HCT116 (cell line): ENCODE results near the gene CD248. TPM values are rescaled to one million over a fixed set of nuclear protein-coding genes. Genes with fewer than 3 reads are reported as not detected.

Source experiments
- ATAC-seq: fragments of 200-7000 bp; cut with Tn5 transposase; 2 replicates; pipeline ENCODE4 v1.9.1; 2020; ENCODE audit warnings: mild to moderate bottlenecking, moderate library complexity
- BruUV-seq: library from RNA; stranded (reverse); fragments of 400-500 nt; replicated peaks from 2 replicates; lab custom pipeline; 2021; lab: Mats Ljungman, UMichigan
- CTCF ChIA-PET: fragments of 300-600 bp; sonication (Branson Sonifier 250); formaldehyde crosslinking; loops from one replicate; lab custom pipeline; 2021; ENCODE audit warnings: antibody characterized with exemption; lab: Charles Lee
- POLR2A ChIA-PET: fragments of 300-600, 350-600 bp; sonication (Branson Sonifier 250); formaldehyde crosslinking; loops from one replicate; lab custom pipeline; 2021; ENCODE audit warnings: antibody characterized with exemption; lab: Charles Lee
- RAD21 ChIA-PET, 2 experiments: fragments of 300-600 bp; sonication (Branson Sonifier 250); formaldehyde crosslinking; loops; one replicate each; lab custom pipeline; 2023; ENCODE audit warnings: low total read pairs in 2 of 2; ENCODE audit not compliant: uncharacterized antibody in 2 of 2, unreplicated experiment in 2 of 2, low non-redundant PET in 1 of 2; lab: Charles Lee
- DNase-seq: peaks from one replicate; pipeline ENCODE4 v3.0.0-alpha.2; 2010; ENCODE audit warnings: low read depth, low spot score
- H2AFZ ChIP-seq: fragments of 200-600 bp; shearing (Covaris generic), sonication (generic); 2 replicates; pipeline ENCODE4 v1.6.1; 2017; ENCODE audit warnings: low read depth, mixed run types, mixed read lengths, antibody characterized with exemption, low read length; ENCODE audit not compliant: poor library complexity, severe bottlenecking
- H3K27ac ChIP-seq: 2 replicates; pipeline ENCODE4 v1.5.1; 2012; ENCODE audit warnings: low read depth, low read length
- H3K27me3 ChIP-seq: fragments of 200-600 bp; sonication (generic); 2 replicates; pipeline ENCODE4 v1.6.1; 2016; ENCODE audit warnings: mixed run types, low read length, mixed read lengths; ENCODE audit not compliant: insufficient read depth
- H3K36me3 ChIP-seq, 2 experiments: fragments of 200-500 bp in 1 of 2; fragments of 200-600 bp in 1 of 2; sonication (Bioruptor generic) in 1 of 2; sonication (generic) in 1 of 2; 2 replicates each; pipeline versions ENCODE4 v1.5.1 to v1.6.1; 2014 to 2016; ENCODE audit warnings: low read length in 2 of 2, inconsistent platforms in 1 of 2, mixed read lengths in 1 of 2, mixed run types in 1 of 2; ENCODE audit not compliant: insufficient read depth in 2 of 2, control insufficient read depth in 1 of 2
- H3K4me1 ChIP-seq, 2 experiments: fragments of 200-600 bp in 1 of 2; sonication (generic) in 1 of 2; 2 replicates each; pipeline versions ENCODE4 v1.5.1 to v1.6.1; 2012 to 2017; ENCODE audit warnings: low read length in 2 of 2, inconsistent platforms in 1 of 2, mild to moderate bottlenecking in 1 of 2, mixed read lengths in 1 of 2, mixed run types in 1 of 2, moderate library complexity in 1 of 2; ENCODE audit not compliant: insufficient read depth in 2 of 2, control insufficient read depth in 1 of 2
- H3K4me2 ChIP-seq: fragments of 200-600 bp; sonication (generic); 2 replicates; pipeline ENCODE4 v1.6.1; 2017; ENCODE audit warnings: mixed run types, low read length, mixed read lengths
- H3K4me3 ChIP-seq, 2 experiments: fragments of 200-600 bp in 1 of 2; sonication (generic) in 1 of 2; replicated peaks in 1 of 2; 2 replicates each; pipeline ENCODE4 v1.5.1; 2011 to 2016; ENCODE audit warnings: low read length in 2 of 2, control low read depth in 1 of 2, low read depth in 1 of 2, mild to moderate bottlenecking in 1 of 2, mixed read lengths in 1 of 2, mixed run types in 1 of 2
- H3K79me2 ChIP-seq: fragments of 200-600 bp; sonication (generic); 2 replicates; pipeline ENCODE4 v1.6.1; 2017; ENCODE audit warnings: mild to moderate bottlenecking, mixed run types, low read length, moderate library complexity, mixed read lengths; ENCODE audit not compliant: insufficient read depth
- H3K9ac ChIP-seq: fragments of 200-600 bp; sonication (generic); 2 replicates; pipeline ENCODE4 v1.6.1; 2016; ENCODE audit warnings: low read length, mixed read lengths
- H3K9me2 ChIP-seq: fragments of 200-600 bp; sonication (generic), shearing (Covaris generic); 2 replicates; pipeline ENCODE4 v1.6.1; 2017; ENCODE audit warnings: mixed run types, mild to moderate bottlenecking, moderate library complexity; ENCODE audit not compliant: insufficient read depth
- H3K9me3 ChIP-seq, 2 experiments: fragments of 200-500 bp in 1 of 2; fragments of 200-600 bp in 1 of 2; sonication (Bioruptor generic) in 1 of 2; sonication (generic) in 1 of 2; 2 replicates each; pipeline ENCODE4 v1.6.1; 2014 to 2017; ENCODE audit warnings: low read length in 2 of 2, mixed read lengths in 2 of 2, inconsistent platforms in 1 of 2, low read depth in 1 of 2, mild to moderate bottlenecking in 1 of 2, mixed run types in 1 of 2, moderate library complexity in 1 of 2; ENCODE audit not compliant: control insufficient read depth in 1 of 2, insufficient read depth in 1 of 2
- H4K20me1 ChIP-seq: fragments of 200-600 bp; sonication (generic), shearing (Covaris generic); 2 replicates; pipeline ENCODE4 v1.6.1; 2017; ENCODE audit warnings: mixed run types, mild to moderate bottlenecking, moderate library complexity; ENCODE audit not compliant: insufficient read depth
- CBX3 ChIP-seq: IDR thresholded peaks from 2 replicates; pipeline ENCODE4 v1.6.1; 2012; ENCODE audit warnings: low read depth
- CEBPB ChIP-seq: IDR thresholded peaks from 2 replicates; pipeline ENCODE4 v1.6.1; 2012; ENCODE audit warnings: low read depth
- EGR1 ChIP-seq: IDR thresholded peaks from 2 replicates; pipeline ENCODE4 v1.6.1; 2012; ENCODE audit warnings: low read depth
- ELF1 ChIP-seq: IDR thresholded peaks from 2 replicates; pipeline ENCODE4 v1.6.1; 2012; ENCODE audit warnings: low read depth, borderline replicate concordance
- EZH2 ChIP-seq: fragments of 200-600 bp; sonication (generic); IDR thresholded peaks from 2 replicates; pipeline ENCODE4 v1.6.1; 2017; ENCODE audit warnings: antibody characterized with exemption, mixed run types
- EZH2phosphoT487 ChIP-seq: fragments of 200-600 bp; IDR thresholded peaks from 2 replicates; pipeline ENCODE4 v1.6.1; 2018; ENCODE audit warnings: antibody characterized with exemption, borderline replicate concordance
- FOSL1 ChIP-seq: IDR thresholded peaks from 2 replicates; pipeline ENCODE4 v1.6.1; 2012; ENCODE audit warnings: low read depth
- JUND ChIP-seq: IDR thresholded peaks from 2 replicates; pipeline ENCODE4 v1.6.1; 2012
- POLR2AphosphoS5 ChIP-seq: IDR thresholded peaks from 2 replicates; pipeline ENCODE4 v1.6.1; 2011; ENCODE audit warnings: mild to moderate bottlenecking, low read depth, low read length, moderate library complexity
- SIN3A ChIP-seq: IDR thresholded peaks from 2 replicates; pipeline ENCODE4 v1.6.1; 2012; ENCODE audit warnings: low read depth
- SP1 ChIP-seq: IDR thresholded peaks from 2 replicates; pipeline ENCODE4 v1.6.1; 2012; ENCODE audit warnings: low read depth
- TCF7L2 ChIP-seq: IDR thresholded peaks from 2 replicates; pipeline ENCODE4 v1.7.0; 2011; ENCODE audit warnings: borderline replicate concordance, inconsistent platforms; ENCODE audit not compliant: insufficient read depth, insufficient read length; ENCODE audit errors: extremely low read depth
- ZNF274 ChIP-seq: fragments of 200-500 bp; sonication (Bioruptor generic); IDR thresholded peaks from 2 replicates; pipeline ENCODE4 v1.6.1; 2014; ENCODE audit warnings: mild to moderate bottlenecking, low read depth, low read length, inconsistent platforms
- intact Hi-C: fragments of 100-400 bp; cut with micrococcal nuclease; formaldehyde crosslinking; loops from 2 replicates; pipeline ENCODE4 v1.10.0; 2022
- total RNA-seq: library from RNA; stranded (reverse); gene quantifications from one replicate; pipeline ENCODE4 v1.2.1, GENCODE V29; 2021; ENCODE audit not compliant: unreplicated experiment
- TF ChIP-seq, protein P1 (sequence below): IDR thresholded peaks from 2 replicates; pipeline ENCODE4 v1.6.1; 2012; ENCODE audit warnings: low read depth
- TF ChIP-seq, protein P2 (sequence below), 3 experiments: fragments of 200-600 bp in 1 of 3; sonication (generic) in 1 of 3; IDR thresholded peaks in 2 of 3; conservative IDR thresholded peaks in 1 of 3; 2 replicates each; pipeline ENCODE4 v1.5.1; 2012 to 2017; ENCODE audit warnings: low read depth in 2 of 3, low read length in 2 of 3, antibody characterized with exemption in 1 of 3, borderline replicate concordance in 1 of 3, control low read depth in 1 of 3, mild to moderate bottlenecking in 1 of 3, mixed read lengths in 1 of 3, mixed run types in 1 of 3, moderate library complexity in 1 of 3; ENCODE audit not compliant: insufficient read depth in 1 of 3
- TF ChIP-seq, protein P3 (sequence below): IDR thresholded peaks from 2 replicates; pipeline ENCODE4 v1.6.1; 2011; ENCODE audit warnings: mild to moderate bottlenecking, low read length, moderate library complexity; ENCODE audit not compliant: insufficient replicate concordance; ENCODE audit errors: extremely low read depth
- TF ChIP-seq, protein P4 (sequence below): IDR thresholded peaks from 2 replicates; pipeline ENCODE4 v1.6.1; 2012

CD248 gene
- total RNA-seq, 1 experiment from 2014 or later = 0.32 TPM

DNA sequence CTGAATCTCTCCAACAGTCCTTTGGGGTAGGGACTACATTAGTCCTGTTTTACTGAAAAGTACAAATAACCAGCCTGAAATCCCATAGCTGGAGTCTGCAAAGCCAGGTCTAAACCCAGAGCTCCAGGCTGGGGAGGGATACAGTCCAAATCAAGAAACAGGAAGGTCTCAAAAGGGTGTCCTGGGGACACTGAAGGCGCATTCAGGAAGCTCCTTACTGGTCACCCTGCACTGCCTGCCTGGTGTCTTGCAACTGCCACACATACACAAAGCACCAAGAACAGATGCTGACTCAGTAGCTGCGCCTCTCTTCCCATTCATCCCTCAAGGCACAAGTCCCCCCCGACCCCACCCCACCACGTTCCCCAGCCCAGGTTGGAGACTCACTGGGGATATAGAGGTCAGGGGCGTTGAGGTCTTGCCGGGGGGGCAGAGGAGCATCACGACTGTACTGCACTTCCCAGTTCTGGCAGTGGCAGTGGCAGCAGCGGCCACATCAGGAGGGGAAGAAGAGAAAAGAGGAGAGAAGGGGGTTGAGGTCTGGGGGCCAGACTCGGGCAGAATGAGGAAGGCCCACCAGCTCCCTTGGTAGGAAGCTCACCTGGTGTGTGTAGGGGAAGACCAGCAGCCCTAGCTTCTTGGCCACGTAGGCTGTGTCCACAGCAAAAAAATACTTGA lies 29.5 kb downstream of the CD248 start:
- peak overlapping the region; percentile 71 to 96 for H3K4me3 ChIP-seq
- H3K36me3 ChIP-seq = no peaks in the 10 kb centered on the region
- ATAC-seq = no peak
- ChIA-PET POLR2A (interaction anchor here (2.7 kb wide), 1 partner anchor 25 kb away, joined by 18 read pairs; no protein-coding TSS in a partner anchor), CTCF (interaction anchor here (3.4 kb wide), 1 partner anchor 24 kb away, joined by 25 read pairs; no protein-coding TSS in a partner anchor), RAD21 (no interaction called here)
- H3K79me2 ChIP-seq = peaks cover 19% of the 10 kb centered on the region
- no peak overlapping the region for H2AFZ ChIP-seq
- BruUV-seq = no TSS peak
- H4K20me1 ChIP-seq = no peaks in the 10 kb centered on the region
- TF ChIP-seq EZH2 (no peak), TCF7L2 (no peak), JUND (no peak), ZNF274 (no peak), SP1 (no peak), POLR2AphosphoS5 (no peak), ELF1 (no peak), CBX3 (no peak), EGR1 (no peak), SIN3A (no peak), FOSL1 (no peak), CEBPB (no peak), EZH2phosphoT487 (no peak)
- TF ChIP-seq, protein P1, sequence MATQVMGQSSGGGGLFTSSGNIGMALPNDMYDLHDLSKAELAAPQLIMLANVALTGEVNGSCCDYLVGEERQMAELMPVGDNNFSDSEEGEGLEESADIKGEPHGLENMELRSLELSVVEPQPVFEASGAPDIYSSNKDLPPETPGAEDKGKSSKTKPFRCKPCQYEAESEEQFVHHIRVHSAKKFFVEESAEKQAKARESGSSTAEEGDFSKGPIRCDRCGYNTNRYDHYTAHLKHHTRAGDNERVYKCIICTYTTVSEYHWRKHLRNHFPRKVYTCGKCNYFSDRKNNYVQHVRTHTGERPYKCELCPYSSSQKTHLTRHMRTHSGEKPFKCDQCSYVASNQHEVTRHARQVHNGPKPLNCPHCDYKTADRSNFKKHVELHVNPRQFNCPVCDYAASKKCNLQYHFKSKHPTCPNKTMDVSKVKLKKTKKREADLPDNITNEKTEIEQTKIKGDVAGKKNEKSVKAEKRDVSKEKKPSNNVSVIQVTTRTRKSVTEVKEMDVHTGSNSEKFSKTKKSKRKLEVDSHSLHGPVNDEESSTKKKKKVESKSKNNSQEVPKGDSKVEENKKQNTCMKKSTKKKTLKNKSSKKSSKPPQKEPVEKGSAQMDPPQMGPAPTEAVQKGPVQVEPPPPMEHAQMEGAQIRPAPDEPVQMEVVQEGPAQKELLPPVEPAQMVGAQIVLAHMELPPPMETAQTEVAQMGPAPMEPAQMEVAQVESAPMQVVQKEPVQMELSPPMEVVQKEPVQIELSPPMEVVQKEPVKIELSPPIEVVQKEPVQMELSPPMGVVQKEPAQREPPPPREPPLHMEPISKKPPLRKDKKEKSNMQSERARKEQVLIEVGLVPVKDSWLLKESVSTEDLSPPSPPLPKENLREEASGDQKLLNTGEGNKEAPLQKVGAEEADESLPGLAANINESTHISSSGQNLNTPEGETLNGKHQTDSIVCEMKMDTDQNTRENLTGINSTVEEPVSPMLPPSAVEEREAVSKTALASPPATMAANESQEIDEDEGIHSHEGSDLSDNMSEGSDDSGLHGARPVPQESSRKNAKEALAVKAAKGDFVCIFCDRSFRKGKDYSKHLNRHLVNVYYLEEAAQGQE = no peak
- TF ChIP-seq, protein P2, sequence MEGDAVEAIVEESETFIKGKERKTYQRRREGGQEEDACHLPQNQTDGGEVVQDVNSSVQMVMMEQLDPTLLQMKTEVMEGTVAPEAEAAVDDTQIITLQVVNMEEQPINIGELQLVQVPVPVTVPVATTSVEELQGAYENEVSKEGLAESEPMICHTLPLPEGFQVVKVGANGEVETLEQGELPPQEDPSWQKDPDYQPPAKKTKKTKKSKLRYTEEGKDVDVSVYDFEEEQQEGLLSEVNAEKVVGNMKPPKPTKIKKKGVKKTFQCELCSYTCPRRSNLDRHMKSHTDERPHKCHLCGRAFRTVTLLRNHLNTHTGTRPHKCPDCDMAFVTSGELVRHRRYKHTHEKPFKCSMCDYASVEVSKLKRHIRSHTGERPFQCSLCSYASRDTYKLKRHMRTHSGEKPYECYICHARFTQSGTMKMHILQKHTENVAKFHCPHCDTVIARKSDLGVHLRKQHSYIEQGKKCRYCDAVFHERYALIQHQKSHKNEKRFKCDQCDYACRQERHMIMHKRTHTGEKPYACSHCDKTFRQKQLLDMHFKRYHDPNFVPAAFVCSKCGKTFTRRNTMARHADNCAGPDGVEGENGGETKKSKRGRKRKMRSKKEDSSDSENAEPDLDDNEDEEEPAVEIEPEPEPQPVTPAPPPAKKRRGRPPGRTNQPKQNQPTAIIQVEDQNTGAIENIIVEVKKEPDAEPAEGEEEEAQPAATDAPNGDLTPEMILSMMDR (IDR thresholded peaks at IDR 0.05 in 2 of 3, conservative IDR thresholded peaks at IDR 0.05 in 1 of 3; ENCODE audit: borderline replicate concordance in 1 of 3, insufficient read depth in 1 of 3, low read depth in 2 of 3, low read length in 2 of 3) = no peak
- TF ChIP-seq, protein P3, sequence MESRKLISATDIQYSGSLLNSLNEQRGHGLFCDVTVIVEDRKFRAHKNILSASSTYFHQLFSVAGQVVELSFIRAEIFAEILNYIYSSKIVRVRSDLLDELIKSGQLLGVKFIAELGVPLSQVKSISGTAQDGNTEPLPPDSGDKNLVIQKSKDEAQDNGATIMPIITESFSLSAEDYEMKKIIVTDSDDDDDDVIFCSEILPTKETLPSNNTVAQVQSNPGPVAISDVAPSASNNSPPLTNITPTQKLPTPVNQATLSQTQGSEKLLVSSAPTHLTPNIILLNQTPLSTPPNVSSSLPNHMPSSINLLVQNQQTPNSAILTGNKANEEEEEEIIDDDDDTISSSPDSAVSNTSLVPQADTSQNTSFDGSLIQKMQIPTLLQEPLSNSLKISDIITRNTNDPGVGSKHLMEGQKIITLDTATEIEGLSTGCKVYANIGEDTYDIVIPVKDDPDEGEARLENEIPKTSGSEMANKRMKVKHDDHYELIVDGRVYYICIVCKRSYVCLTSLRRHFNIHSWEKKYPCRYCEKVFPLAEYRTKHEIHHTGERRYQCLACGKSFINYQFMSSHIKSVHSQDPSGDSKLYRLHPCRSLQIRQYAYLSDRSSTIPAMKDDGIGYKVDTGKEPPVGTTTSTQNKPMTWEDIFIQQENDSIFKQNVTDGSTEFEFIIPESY = no peak
- TF ChIP-seq, protein P4, sequence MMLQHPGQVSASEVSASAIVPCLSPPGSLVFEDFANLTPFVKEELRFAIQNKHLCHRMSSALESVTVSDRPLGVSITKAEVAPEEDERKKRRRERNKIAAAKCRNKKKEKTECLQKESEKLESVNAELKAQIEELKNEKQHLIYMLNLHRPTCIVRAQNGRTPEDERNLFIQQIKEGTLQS = no peak
- H3K4me2 ChIP-seq = peak overlapping the region; percentile 99
- no peak overlapping the region; the same call in 1 of the 2 replicates for H3K27ac ChIP-seq
- H3K9me3 ChIP-seq = no peaks in the 10 kb centered on the region
- no peaks in the 10 kb centered on the region for H3K9me2 ChIP-seq
- peaks cover 15 to 44% of the 10 kb centered on the region in 2 experiments for H3K4me1 ChIP-seq
- H3K9ac ChIP-seq = 0 out of 2 replicates have a peak overlapping the region, but pooled peaks have one; percentile 93
- no peak for DNase-seq
- H3K27me3 ChIP-seq = no peaks in the 10 kb centered on the region
- intact Hi-C loops = no loop called here
